HG02588 (cell line): Measurements from ENCODE around the gene ADAMTSL1.

Experiments used
- ATAC-seq: cut with Tn5 transposase; IDR thresholded peaks from one replicate; pipeline ENCODE4 v1.9.1; 2021; ENCODE audit warnings: mild to moderate bottlenecking, moderate library complexity; ENCODE audit not compliant: unreplicated experiment

The ADAMTSL1 gene

DNA sequence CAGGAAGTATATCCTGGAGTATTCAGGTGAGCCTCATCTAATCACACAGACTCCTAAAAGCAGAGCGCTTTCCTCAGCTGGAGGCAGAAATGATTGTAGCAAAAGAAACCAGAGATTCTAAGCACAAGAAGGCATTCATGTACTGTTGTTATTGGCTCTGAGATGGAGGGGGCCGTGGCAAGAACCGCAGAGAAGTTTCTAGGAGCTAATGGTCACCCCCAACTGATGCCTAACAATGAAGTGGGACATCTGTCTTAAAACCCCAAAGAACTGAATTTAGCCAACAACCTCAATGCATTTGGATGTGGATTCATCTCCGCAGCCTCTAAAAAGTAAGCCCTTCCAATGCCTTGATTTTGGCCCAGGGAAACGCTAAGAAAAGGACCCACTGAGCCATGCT is 76.3 kb downstream of the ADAMTSL1 start:
- no peak for ATAC-seq

DNA sequence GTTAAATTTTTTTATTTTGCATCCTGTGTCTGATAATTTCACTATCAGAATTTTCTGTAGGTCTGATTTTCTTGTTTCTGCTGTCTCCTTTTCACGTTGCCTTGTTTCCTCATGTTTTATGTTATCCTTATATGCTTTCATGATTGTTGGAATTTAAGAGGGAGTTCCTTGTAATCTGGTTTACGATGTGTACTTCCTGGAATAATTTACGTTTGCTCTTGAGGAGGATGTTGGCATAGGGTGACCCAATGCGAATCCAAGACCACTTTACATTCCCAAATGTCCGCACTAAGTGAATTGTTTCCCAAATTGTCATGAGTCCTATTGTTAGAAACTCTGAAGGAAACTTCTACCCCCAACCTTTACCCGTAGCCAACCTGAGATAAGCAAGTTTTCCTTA is 80.3 kb downstream of the ADAMTSL1 start:
- no peak for ATAC-seq

DNA sequence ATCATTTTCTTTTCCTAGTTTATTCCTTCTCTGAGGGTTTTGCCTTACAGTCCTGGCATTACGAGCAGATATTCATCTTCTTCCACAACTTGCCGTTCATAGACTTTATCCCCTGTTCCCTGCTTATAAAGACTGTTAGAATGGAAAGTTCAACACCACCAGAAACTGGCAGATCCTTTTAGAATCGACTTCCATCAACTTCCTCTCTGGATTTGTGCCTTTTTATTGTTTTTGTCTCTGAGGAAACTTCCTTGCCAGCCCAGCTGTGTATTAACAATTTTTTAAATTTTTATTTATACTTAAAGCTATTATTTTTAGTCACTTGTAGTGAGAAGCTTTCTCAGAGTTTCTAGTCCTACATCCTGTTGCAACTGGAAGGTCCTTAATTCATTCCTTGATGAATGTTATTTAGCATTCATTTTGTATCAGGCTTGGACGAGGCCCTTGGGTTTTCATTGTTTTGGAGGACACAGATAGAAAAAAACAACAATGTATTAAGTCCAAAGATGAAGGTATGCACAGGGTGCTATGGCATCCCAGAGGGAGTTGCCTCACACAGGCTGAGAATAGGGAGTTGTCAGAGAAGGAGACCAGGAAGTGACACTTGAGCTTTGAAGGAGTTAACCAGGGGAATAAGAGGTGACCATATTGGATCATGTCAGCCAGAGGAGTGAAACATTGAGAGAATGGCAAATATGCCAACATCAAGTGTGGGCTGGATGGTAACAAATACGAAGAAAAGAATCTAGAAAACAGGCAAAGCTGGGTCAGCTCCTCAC is 81.3 kb downstream of the ADAMTSL1 start:
- ATAC-seq: no peak

- no peak for ATAC-seq
Measured at GRCh38 chr9:18564018-18564880, 90.3 kb downstream of the ADAMTSL1 start.

DNA sequence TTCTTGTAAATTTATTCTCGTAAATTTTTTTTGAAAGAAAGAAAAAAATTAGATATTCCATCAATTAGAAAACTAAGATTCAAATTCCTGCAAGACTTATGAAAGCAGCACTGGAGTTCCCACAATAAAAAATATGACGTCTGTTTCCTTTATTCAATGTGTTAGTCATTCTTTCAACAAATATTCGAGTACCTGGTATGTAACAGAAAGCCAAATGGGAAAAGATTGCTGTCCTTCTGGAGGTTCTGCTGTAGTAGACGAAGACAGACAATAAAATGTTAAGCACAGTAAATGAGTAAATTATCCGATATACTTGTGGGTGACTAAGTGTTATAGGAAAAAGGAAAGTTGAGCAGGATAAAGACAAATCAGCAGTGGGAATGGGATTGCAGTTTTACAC is 92.2 kb downstream of the ADAMTSL1 start:
- ATAC-seq: no peak

DNA sequence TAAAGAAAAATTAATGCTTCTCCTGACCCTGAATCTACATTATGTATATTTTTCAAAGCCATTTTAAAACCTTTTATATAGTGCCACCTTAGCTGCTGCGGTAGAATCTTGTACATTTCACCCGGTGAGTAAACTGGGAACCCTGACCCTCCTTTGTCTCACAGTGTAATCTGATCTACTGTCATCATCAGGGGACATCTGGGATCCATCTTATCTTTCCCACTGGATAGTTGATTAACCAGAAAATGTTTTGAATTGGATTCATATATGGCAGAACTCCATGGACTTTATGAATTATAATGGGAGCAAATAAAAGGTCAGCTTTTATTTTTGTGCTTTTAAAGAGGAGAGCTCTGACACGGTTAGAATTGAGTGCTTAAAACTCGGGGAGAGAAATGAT is 95.0 kb downstream of the ADAMTSL1 start:
- no peak for ATAC-seq

- ATAC-seq: no peak
Measured at GRCh38 chr9:18569941-18570630, 96.1 kb downstream of the ADAMTSL1 start.

GRCh38 chr9:18573021-18573556 is 99.1 kb downstream of the ADAMTSL1 start:
- ATAC-seq: no peak

DNA sequence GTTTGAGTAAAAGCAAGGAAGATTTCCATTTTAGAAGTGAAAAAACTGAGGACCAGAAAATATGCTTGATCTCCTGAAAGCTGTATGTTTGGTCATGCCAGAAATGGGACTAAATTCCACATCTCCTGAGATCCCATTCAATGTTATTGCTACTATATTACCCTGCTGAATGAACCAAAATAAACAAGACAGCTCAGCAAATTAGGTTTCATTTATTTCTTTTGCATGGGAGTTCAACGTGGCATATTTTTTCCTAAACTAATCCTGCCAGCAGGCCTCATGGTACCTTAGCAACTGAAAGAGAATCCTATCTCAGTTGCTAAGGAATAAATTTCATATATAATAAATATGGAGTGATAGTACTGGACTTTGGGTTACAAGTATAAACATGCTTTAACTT is 101.7 kb downstream of the ADAMTSL1 start:
- no peak for ATAC-seq

GRCh38 chr9:18579536-18579935 is 105.6 kb downstream of the ADAMTSL1 start:
- no peak for ATAC-seq

DNA sequence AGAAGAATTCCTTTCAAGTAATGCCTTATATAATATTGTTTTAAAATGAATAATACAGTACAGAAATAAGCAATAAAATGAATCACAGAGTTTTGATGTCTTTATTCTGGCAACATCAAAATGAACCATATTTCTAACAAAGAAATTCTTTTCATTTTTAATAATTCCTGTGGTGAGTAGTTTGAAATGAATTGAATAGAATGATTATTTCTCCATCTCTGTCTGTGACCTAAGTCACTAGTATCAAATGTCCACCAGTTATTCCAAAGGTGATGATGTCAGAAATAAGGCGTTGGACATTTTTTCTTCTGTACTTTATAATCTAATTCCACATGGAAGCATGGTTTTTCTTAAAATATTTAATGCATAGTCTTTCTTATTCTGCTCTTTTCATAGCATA is 106.2 kb downstream of the ADAMTSL1 start:
- no peak for ATAC-seq

DNA sequence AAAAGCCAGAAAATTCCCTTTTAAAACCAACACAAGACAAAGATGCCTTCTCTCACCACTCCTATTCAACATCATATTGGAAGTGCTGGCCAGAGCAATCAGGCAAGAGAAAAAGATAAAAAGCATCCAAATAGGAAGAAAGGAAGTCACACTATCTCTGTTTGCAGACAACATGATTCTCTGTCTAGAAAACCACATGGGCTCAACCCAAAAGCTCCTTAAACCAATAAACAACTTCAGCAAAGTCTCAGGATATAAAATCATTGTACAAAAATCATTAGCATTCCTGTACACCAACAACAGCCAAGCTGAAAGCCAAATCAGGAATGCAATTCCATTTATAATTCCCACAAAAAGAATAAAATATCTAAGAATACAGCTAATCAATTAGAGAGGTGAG is 112.0 kb downstream of the ADAMTSL1 start:
- no peak for ATAC-seq

DNA sequence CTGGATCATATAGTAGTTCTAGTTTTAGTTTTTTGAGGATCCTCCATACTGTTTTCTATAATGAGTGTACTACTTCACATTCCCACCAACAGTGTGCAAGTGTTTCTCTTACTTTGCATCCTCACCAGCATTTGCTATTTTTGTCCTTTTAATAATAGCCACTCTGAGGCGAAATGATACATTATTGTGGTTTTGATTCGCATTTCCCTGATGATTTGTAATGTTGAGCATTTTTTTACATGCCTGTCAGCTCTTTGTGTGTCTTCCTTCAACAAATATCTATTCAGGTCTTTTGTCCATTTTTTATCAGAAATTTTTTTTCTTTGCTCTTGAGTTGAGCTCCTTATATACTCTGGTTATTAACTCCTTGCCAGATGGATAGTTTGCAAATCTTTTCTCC is 114.0 kb downstream of the ADAMTSL1 start:
- no peak for ATAC-seq

- no peak for ATAC-seq
Measured at GRCh38 chr9:18591261-18591660, 117.3 kb downstream of the ADAMTSL1 start.

DNA sequence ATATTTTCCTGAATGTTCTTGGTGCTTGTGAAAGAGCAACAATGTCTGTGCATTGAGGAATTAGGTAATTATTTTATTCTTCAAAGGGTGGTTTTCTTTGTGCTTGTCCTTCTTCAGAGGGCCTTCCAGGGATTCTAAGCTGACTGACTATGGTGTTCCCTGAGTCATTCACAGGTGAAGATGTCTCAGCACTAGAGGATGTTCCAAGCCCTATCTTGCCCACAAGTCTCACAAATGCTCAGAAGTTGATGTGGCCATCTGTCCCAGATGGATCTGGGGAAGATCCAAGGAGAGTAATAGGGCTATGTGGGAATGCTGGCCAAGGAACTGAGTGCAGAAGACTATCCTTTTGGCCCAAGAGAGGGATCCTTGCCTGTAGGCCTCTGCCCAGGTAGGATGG is 120.9 kb downstream of the ADAMTSL1 start:
- no peak for ATAC-seq

DNA sequence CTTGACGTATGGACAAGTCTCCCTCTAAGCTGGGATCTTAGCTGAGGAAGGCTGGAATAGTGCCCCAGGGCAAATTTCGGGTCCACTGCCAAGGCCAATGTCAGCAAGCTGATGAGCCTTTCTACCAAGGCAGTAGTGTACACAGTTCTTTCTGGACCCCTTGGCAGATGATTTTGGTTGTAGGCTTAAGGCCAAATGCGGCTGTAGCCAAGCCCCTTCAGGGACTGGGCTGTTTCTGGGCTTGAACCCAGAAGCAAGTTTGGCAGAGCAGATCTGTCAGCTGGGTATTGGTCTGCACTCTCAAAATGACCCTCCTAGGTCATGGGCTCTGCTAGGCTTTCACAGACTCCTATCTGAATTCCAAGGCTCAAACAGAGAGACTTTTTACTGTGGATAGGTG is 121.6 kb downstream of the ADAMTSL1 start:
- no peak for ATAC-seq

DNA sequence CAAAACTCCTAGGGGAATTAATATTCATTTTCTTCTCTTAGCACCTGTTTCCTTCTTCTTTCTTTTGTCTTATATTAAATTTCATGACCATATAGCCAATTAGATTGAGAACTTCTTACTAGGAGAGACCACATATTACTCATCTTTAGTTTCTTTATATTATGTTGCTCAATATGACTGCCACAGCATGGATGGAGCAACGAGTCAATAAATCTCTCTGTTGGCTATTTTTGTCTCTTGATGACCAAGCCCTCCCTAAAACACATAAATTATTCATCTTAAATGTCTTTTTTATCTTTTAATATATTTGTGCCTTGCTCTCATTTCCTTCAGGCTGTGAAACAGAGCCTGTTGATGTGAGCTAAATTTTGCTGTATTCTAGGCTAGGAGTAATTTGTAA is 123.0 kb downstream of the ADAMTSL1 start:
- ATAC-seq: no peak

GRCh38 chr9:18598969-18599368 is 125.0 kb downstream of the ADAMTSL1 start:
- no peak for ATAC-seq

DNA sequence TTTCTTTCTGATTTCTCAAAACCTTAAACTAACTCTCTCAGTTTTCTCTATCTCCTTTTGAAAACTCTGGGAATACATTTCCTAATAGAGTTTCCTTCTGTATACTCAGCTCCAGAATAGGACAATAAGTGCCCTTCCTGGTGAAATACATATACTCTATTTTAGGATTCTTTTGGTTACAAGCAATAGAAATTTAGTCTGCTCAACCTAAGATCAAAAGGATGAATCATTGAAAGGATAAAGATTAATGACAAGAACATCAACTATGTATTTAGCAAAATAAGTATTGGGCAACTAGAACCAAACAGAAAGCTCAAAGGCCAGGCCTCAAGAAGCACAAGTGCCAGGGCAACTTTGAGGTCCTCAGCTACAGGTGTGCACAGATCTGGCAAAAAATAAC is 127.1 kb downstream of the ADAMTSL1 start:
- no peak for ATAC-seq

DNA sequence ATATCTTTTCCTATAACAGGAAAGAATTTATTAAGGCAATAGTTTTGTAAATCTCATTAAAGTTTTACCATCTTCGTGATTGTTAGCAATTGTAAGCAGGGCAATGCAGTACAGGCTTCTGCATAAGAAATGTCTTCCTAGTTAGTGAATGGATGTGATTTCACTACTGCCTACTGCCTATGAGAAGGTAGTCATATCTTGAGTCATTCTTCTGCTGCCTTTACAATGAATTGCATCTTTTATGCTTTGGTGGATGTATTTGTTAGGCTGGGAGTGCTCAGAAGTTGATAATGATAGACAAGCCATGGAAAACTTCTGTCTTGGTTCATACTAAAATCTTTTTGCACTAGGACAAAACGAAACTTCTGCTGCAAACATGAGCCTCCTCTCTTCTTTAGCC is 128.0 kb downstream of the ADAMTSL1 start:
- no peak for ATAC-seq
